ENCODE measurements around the gene PRKG1.
"Not testable (repeated sequence)": the region's sequence is repeated elsewhere in the genome, so short reads cannot be mapped to it uniquely, and the experiment has no call there.

DNA sequence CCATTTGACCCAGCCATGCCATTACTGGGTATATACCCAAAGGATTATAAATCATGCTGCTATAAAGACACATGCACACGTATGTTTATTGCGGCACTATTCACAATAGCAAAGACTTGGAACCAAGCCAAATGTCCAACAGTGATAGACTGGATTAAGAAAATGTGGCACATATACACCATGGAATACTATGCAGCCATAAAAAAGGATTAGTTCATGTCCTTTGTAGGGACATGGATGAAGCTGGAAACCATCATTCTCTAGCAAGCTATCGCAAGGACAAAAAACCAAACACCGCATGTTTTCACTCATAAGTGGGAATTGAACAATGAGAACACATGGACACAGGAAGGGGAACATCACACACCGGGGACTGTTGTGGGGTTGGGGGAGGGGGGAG is 138.7 kb downstream of the PRKG1 start:
- TF ChIP-seq, protein P1, sequence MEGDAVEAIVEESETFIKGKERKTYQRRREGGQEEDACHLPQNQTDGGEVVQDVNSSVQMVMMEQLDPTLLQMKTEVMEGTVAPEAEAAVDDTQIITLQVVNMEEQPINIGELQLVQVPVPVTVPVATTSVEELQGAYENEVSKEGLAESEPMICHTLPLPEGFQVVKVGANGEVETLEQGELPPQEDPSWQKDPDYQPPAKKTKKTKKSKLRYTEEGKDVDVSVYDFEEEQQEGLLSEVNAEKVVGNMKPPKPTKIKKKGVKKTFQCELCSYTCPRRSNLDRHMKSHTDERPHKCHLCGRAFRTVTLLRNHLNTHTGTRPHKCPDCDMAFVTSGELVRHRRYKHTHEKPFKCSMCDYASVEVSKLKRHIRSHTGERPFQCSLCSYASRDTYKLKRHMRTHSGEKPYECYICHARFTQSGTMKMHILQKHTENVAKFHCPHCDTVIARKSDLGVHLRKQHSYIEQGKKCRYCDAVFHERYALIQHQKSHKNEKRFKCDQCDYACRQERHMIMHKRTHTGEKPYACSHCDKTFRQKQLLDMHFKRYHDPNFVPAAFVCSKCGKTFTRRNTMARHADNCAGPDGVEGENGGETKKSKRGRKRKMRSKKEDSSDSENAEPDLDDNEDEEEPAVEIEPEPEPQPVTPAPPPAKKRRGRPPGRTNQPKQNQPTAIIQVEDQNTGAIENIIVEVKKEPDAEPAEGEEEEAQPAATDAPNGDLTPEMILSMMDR (IDR thresholded peaks at IDR 0.05; ENCODE audit: borderline replicate concordance, extremely low read depth, low read length, poor library complexity, severe bottlenecking) = not testable (repeated sequence)
- TF ChIP-seq EZH2 (IDR thresholded peaks at IDR 0.05; ENCODE audit: borderline replicate concordance, low read depth, low read length, severe bottlenecking) = not testable (repeated sequence)
